HepG2 (cell line): ENCODE data around the gene NAT10. TPM values are rescaled to one million over a fixed set of nuclear protein-coding genes. Genes with fewer than 3 reads are reported as not detected.

Source experiments
- AGO2 ChIP-seq: fragments of 200-400 bp; formaldehyde crosslinking; optimal IDR thresholded peaks from 2 replicates; pipeline ENCODE3; 2017; ENCODE audit warnings: mild to moderate bottlenecking, low read depth, low read length, moderate library complexity
- BHLHE40 ChIP-seq: IDR thresholded peaks from 2 replicates; pipeline ENCODE4 v1.6.1; 2011; ENCODE audit warnings: low read length, improper control_type of control experiment
- HOXA5 ChIP-seq: sonication (generic); formaldehyde crosslinking; IDR thresholded peaks from 2 replicates; pipeline ENCODE4 v1.4.0; 2020; ENCODE audit warnings: missing genetic modification reagents
- KLF15 ChIP-seq: sonication (generic); formaldehyde crosslinking; IDR thresholded peaks from 2 replicates; pipeline ENCODE4 v1.8.1; 2023; ENCODE audit warnings: borderline replicate concordance, mild to moderate bottlenecking, inconsistent platforms, missing genetic modification reagents, mixed read lengths
- MAFK ChIP-seq, 2 experiments: IDR thresholded peaks in 1 of 2; conservative IDR thresholded peaks in 1 of 2; 2 replicates each; pipeline ENCODE4 v1.6.1; 2011; ENCODE audit warnings: improper control_type of control experiment in 2 of 2, low read length in 2 of 2
- NBN ChIP-seq: fragments of 450-650 bp; conservative IDR thresholded peaks from 2 replicates; pipeline ENCODE4 v1.6.1; 2017
- NCOA5 ChIP-seq: sonication (generic); formaldehyde crosslinking; IDR thresholded peaks from 2 replicates; pipeline ENCODE4 v1.4.0; 2020; ENCODE audit warnings: missing genetic modification reagents
- TEAD3 ChIP-seq: optimal IDR thresholded peaks from 2 replicates; pipeline ENCODE3; 2016; ENCODE audit warnings: borderline replicate concordance
- ZC3H13 ChIP-seq: sonication (generic); formaldehyde crosslinking; IDR thresholded peaks from 2 replicates; pipeline ENCODE4 v1.8.1; 2023; ENCODE audit warnings: mild to moderate bottlenecking, missing genetic modification reagents, moderate library complexity
- ZFYVE20 ChIP-seq: sonication (generic); formaldehyde crosslinking; IDR thresholded peaks from 2 replicates; pipeline ENCODE4 v1.8.0; 2023; ENCODE audit warnings: low read depth, mild to moderate bottlenecking, moderate library complexity, missing genetic modification reagents, borderline replicate concordance
- ZMAT3 ChIP-seq: sonication (generic); formaldehyde crosslinking; conservative IDR thresholded peaks from 2 replicates; pipeline ENCODE4 v1.7.0; 2021; ENCODE audit warnings: missing genetic modification reagents
- ZNF17 ChIP-seq: sonication (generic); formaldehyde crosslinking; IDR thresholded peaks from 2 replicates; pipeline ENCODE4 v1.5.0; 2020; ENCODE audit warnings: mild to moderate bottlenecking, missing genetic modification reagents
- ZNF317 ChIP-seq: sonication (generic); formaldehyde crosslinking; IDR thresholded peaks from 2 replicates; pipeline ENCODE4 v1.5.0; 2020; ENCODE audit warnings: mild to moderate bottlenecking, missing genetic modification reagents
- ZNF337 ChIP-seq: sonication (generic); formaldehyde crosslinking; IDR thresholded peaks from 2 replicates; pipeline ENCODE4 v1.5.1; 2020; ENCODE audit warnings: missing genetic modification reagents, low read depth, mild to moderate bottlenecking, borderline replicate concordance
- ZNF547 ChIP-seq: sonication (generic); formaldehyde crosslinking; IDR thresholded peaks from 2 replicates; pipeline ENCODE4 v1.5.1; 2020; ENCODE audit warnings: mild to moderate bottlenecking, missing genetic modification reagents
- ZNF720 ChIP-seq: sonication (generic); formaldehyde crosslinking; IDR thresholded peaks from 2 replicates; pipeline ENCODE4 v1.4.0; 2020; ENCODE audit warnings: missing genetic modification reagents
- ZNF75D ChIP-seq: sonication (generic); formaldehyde crosslinking; IDR thresholded peaks from 2 replicates; pipeline ENCODE4 v1.8.1; 2023; ENCODE audit warnings: missing genetic modification reagents, mild to moderate bottlenecking, borderline replicate concordance
- ZNF891 ChIP-seq: sonication (generic); formaldehyde crosslinking; IDR thresholded peaks from 2 replicates; pipeline ENCODE4 v1.5.0; 2020; ENCODE audit warnings: mild to moderate bottlenecking, missing genetic modification reagents
- ZSCAN29 ChIP-seq: sonication (generic); formaldehyde crosslinking; conservative IDR thresholded peaks from 2 replicates; pipeline ENCODE4 v1.4.0; 2020; ENCODE audit warnings: mild to moderate bottlenecking, missing genetic modification reagents
- polyA plus RNA-seq, 8 experiments: library from polyadenylated mRNA; depleted of rRNA in 3 of 8; stranded (reverse) in 7 of 8; unstranded in 1 of 8; fragments of >200 nt; fragmentation: Illumina TruSeq in 4 of 8; extraction: Trizol in 4 of 8; gene quantifications; 2 replicates each; pipeline versions ENCODE4 v1.2.1 to v1.2.3, GENCODE V29; 2011 to 2016; ENCODE audit warnings: low read depth in 4 of 8, missing spikeins in 1 of 8, mixed read lengths in 1 of 8; ENCODE audit not compliant: insufficient read depth in 1 of 8
- total RNA-seq, 5 experiments: library from RNA; depleted of rRNA; stranded (reverse); fragments of >200 nt; fragmentation: Illumina TruSeq; extraction: Trizol; gene quantifications; 2 replicates each; pipeline ENCODE4 v1.2.3, GENCODE V29; 2016; ENCODE audit warnings: low read depth in 1 of 5
- TF ChIP-seq, protein P1 (sequence below): sonication (generic); formaldehyde crosslinking; conservative IDR thresholded peaks from 2 replicates; pipeline ENCODE4 v1.4.0; 2020; ENCODE audit warnings: missing genetic modification reagents
- TF ChIP-seq, protein P2 (sequence below): sonication (generic); formaldehyde crosslinking; IDR thresholded peaks from 2 replicates; pipeline ENCODE4 v1.5.1; 2020; ENCODE audit warnings: missing genetic modification reagents, mild to moderate bottlenecking, borderline replicate concordance
- TF ChIP-seq, protein P3 (sequence below): sonication (generic); formaldehyde crosslinking; conservative IDR thresholded peaks from 2 replicates; pipeline ENCODE4 v1.8.0; 2022; ENCODE audit warnings: missing genetic modification reagents

Gene NAT10
- total and polyA plus RNA-seq, 2 of the 13 experiments (the other 11 are each of a cell fraction or from before 2014, with no cell fraction given) = 33.9 to 51.9 TPM

DNA sequence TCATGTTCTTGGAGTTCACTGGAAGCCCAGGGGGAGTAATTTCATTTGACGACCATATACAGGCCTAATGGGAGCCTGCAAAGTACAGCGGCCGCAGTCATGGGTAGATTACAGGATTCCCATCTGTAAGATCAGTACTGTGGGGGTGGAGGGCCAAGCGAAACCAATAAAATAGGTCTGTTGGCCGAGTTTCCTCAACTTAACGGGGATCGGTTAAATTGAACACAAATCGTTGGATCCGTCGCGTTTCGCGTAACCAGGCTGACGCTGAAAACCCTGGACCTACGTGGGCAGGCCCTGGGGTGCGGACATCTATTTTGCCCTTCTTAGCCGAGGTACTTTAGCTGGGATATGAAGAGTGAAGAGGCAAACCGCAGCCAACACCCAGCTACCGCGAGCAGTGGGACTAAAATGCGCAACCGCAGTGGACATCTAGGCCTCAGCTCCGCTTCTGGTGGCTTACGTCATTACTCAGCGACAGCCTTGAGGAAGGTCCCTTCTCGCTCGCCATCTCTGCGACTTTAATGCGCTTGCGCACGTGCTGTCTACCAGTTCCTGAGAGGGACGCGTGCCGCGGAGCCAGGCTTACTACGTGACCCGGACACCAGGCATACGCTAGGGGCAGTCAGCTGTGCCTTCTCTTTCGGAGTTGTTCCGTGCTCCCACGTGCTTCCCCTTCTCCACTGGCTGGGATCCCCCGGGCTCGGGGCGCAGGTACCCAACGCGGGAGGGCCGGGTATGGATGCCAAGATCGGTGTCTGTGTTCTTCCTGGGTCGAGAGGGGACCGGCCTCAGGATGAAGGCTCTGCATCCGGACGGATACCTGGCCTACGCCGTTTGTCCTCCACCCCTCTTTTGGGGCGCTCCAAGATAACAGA is at the start of gene NAT10 (continued):
- TF ChIP-seq, protein P1, sequence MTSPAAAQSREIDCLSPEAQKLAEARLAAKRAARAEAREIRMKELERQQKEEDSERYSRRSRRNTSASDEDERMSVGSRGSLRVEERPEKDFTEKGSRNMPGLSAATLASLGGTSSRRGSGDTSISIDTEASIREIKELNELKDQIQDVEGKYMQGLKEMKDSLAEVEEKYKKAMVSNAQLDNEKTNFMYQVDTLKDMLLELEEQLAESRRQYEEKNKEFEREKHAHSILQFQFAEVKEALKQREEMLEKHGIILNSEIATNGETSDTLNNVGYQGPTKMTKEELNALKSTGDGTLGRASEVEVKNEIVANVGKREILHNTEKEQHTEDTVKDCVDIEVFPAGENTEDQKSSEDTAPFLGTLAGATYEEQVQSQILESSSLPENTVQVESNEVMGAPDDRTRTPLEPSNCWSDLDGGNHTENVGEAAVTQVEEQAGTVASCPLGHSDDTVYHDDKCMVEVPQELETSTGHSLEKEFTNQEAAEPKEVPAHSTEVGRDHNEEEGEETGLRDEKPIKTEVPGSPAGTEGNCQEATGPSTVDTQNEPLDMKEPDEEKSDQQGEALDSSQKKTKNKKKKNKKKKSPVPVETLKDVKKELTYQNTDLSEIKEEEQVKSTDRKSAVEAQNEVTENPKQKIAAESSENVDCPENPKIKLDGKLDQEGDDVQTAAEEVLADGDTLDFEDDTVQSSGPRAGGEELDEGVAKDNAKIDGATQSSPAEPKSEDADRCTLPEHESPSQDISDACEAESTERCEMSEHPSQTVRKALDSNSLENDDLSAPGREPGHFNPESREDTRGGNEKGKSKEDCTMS (CRISPR knock-in tag) = no peak; the same call in 1 of the 2 replicates
- no peak for TF ChIP-seq ZNF17
- TF ChIP-seq, protein P2, sequence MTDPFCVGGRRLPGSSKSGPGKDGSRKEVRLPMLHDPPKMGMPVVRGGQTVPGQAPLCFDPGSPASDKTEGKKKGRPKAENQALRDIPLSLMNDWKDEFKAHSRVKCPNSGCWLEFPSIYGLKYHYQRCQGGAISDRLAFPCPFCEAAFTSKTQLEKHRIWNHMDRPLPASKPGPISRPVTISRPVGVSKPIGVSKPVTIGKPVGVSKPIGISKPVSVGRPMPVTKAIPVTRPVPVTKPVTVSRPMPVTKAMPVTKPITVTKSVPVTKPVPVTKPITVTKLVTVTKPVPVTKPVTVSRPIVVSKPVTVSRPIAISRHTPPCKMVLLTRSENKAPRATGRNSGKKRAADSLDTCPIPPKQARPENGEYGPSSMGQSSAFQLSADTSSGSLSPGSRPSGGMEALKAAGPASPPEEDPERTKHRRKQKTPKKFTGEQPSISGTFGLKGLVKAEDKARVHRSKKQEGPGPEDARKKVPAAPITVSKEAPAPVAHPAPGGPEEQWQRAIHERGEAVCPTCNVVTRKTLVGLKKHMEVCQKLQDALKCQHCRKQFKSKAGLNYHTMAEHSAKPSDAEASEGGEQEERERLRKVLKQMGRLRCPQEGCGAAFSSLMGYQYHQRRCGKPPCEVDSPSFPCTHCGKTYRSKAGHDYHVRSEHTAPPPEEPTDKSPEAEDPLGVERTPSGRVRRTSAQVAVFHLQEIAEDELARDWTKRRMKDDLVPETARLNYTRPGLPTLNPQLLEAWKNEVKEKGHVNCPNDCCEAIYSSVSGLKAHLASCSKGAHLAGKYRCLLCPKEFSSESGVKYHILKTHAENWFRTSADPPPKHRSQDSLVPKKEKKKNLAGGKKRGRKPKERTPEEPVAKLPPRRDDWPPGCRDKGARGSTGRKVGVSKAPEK (CRISPR knock-in tag) = no peak
- TF ChIP-seq KLF15 = 0 out of 2 replicates have a peak, but pooled peaks have one; percentile 11
- TF ChIP-seq BHLHE40 = peak; percentile 99
- TF ChIP-seq AGO2 = peak; percentile 95
- no peak for TF ChIP-seq ZNF337 (CRISPR knock-in tag)
- TF ChIP-seq ZC3H13 (CRISPR knock-in tag) = peak; percentile 94
- TF ChIP-seq ZFYVE20 = no peak
- peak; percentile 93 for TF ChIP-seq ZNF891 (CRISPR knock-in tag)
- TF ChIP-seq ZMAT3 (CRISPR knock-in tag) = peak; percentile 84
- peak; percentile 59 for TF ChIP-seq TEAD3 (CRISPR knock-in tag)
- peak; percentile 13; the same call in 1 of the 2 replicates for TF ChIP-seq ZNF720 (CRISPR knock-in tag)
- TF ChIP-seq NCOA5 = no peak
- peak; percentile 58; the same call in 1 of the 2 replicates for TF ChIP-seq ZNF547 (CRISPR knock-in tag)
- no peak for TF ChIP-seq ZNF75D (CRISPR knock-in tag)
- peak; percentile 3; the same call in 1 of the 2 replicates for TF ChIP-seq ZNF317
- TF ChIP-seq MAFK (conservative IDR thresholded peaks at IDR 0.05 in 1 of 2, IDR thresholded peaks at IDR 0.05 in 1 of 2; ENCODE audit: low read length in 2 of 2) = no peak
- peak; percentile 23; the same call in 1 of the 2 replicates for TF ChIP-seq HOXA5 (CRISPR knock-in tag)
- no peak for TF ChIP-seq NBN
- no peak for TF ChIP-seq ZSCAN29 (CRISPR knock-in tag)
- TF ChIP-seq, protein P3, sequence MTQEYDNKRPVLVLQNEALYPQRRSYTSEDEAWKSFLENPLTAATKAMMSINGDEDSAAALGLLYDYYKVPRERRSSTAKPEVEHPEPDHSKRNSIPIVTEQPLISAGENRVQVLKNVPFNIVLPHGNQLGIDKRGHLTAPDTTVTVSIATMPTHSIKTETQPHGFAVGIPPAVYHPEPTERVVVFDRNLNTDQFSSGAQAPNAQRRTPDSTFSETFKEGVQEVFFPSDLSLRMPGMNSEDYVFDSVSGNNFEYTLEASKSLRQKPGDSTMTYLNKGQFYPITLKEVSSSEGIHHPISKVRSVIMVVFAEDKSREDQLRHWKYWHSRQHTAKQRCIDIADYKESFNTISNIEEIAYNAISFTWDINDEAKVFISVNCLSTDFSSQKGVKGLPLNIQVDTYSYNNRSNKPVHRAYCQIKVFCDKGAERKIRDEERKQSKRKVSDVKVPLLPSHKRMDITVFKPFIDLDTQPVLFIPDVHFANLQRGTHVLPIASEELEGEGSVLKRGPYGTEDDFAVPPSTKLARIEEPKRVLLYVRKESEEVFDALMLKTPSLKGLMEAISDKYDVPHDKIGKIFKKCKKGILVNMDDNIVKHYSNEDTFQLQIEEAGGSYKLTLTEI (CRISPR knock-in tag) = no peak
